AG08396 (cell line): ENCODE data around the gene FAM168B.
A peak's percentile ranks its signal among the peaks of the same experiment; 100 is the strongest.

Experiments used
- DNase-seq: peaks from one replicate; pipeline ENCODE4 v3.0.0; 2012; ENCODE audit warnings: low spot score, mixed read lengths

Gene FAM168B

GRCh38 chr2:131022731-131023130, 70.5 kb downstream of the FAM168B start:
- no peak for DNase-seq

DNA sequence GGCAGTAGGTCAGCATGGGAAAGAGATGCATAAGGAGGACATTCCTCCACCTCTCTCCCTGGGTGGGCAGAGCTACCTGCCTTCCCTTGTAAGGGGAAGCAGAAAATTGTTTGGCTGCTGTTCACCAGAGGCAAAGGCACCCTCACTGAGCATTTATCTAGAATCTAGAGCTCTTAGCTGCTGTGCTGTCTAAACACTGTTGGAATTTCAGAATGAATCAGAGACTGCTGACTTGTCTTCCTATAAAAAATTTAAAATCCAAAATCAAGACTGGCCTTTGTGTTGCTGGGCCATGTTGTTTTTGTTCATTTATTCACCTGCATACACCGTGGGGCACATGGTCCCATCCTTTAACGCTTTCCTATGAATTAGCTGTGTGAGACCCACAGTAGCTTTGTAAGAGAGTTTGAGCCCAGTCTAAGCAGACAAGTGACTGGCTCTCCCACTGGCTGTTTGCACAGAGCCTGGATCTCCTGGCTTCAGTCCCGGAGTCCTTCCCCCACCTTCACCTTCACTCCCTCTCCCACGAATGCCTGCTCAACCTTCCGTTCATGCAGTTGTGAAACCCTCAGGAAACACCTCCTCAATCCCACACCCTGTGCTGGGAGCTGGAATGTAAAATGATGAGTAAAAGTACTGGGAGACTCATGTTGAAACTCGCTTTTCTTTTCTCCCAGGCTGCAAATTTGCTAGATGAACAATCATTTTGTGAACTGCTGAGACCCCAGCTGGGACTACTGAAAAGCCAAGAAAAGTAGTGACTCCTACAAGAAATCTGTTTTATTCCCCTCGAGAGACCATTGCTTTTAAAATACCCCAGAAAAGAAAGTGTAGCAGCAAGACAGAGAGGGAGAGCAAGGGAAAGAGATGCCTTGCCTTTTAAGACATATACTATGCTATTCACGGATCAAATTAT, 76.2 kb downstream of the FAM168B start:
- peak; percentile 39 for DNase-seq

GRCh38 chr2:131015764-131016163, 77.5 kb downstream of the FAM168B start:
- DNase-seq, result no peak

DNA sequence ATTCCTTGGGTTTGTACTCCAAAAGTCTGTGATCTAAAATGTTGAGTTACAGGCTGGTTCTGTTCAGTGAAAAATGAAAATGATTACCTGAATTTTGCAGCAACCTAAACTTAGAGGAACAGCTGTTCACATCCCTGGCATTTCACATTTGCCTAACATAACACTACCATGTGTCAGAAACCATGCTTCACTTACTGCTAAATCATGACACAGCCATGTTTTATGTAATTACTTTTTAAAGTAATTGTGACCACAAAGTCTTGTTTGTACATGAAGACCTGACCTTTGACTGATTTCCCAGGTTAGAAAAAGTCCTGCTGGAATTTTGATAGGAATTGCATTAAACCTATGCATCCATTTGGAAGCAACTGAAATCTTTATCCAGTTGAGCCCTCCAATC, 79.1 kb downstream of the FAM168B start:
- DNase-seq, result no peak

DNA sequence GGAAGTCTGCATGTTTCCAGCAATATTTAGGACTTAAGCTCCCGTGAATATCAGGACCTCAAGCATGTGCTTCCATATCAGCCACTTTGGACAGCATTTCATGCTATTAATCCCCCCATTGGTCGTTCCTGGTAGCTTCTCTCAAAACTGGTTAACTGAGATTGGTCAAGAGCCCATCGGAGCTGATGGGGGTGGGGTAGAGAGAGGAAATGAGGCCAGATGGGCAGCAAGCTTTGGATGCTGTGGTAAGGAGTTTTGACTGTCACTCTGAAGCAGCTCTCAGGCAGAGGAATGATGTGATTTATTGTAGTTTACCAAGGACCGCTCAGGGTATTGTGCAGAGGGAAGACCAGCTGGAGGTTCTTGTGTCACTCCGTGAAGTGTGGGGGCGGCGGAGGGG, 81.8 kb downstream of the FAM168B start:
- DNase-seq, result no peak

DNA sequence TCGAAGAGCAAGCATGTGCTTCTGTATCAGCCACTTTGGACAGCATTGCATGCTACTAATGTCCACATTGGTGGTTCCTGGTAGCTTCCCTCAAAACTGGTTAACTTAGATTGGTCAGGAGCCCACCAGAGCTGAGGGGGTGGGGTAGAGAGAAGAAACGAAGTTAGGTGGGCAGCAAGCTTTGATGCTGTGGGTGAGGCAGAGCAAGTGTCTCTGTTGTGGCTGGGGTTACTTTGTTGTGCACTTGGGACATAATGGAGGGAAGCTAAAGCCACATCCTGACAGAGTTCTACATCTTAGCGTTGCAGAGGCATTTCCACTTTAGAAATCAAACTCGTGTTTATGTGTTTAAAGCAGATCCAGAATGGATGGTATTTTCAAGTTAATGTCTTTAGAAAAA, 82.7 kb downstream of the FAM168B start:
- no peak for DNase-seq

GRCh38 chr2:131009713-131010475, 83.4 kb downstream of the FAM168B start:
- no peak for DNase-seq

- DNase-seq, result no peak
Measured at GRCh38 chr2:131008967-131009366, 84.3 kb downstream of the FAM168B start.

DNA sequence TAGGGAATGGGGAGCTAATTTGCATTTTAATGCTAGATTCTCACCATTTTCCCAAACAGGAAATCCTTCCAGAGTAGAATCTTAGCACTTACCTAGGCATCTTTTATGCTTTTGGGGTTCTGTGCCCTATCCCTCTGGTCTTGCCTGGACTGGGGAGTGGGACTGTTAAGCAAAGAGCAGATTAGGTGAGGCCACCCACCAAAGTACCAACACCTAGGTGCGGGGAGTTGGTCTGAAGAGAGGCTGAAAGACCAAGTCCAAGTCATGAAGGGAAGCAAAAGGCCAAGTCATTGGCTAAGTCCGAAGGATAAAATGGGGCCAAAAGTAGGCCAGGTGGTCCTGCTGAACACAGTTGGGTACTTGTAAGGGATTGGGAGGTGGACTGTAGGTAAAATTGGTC, 86.7 kb downstream of the FAM168B start:
- DNase-seq, result no peak

- no peak for DNase-seq
Measured at GRCh38 chr2:131005216-131005935, 87.9 kb downstream of the FAM168B start.

DNA sequence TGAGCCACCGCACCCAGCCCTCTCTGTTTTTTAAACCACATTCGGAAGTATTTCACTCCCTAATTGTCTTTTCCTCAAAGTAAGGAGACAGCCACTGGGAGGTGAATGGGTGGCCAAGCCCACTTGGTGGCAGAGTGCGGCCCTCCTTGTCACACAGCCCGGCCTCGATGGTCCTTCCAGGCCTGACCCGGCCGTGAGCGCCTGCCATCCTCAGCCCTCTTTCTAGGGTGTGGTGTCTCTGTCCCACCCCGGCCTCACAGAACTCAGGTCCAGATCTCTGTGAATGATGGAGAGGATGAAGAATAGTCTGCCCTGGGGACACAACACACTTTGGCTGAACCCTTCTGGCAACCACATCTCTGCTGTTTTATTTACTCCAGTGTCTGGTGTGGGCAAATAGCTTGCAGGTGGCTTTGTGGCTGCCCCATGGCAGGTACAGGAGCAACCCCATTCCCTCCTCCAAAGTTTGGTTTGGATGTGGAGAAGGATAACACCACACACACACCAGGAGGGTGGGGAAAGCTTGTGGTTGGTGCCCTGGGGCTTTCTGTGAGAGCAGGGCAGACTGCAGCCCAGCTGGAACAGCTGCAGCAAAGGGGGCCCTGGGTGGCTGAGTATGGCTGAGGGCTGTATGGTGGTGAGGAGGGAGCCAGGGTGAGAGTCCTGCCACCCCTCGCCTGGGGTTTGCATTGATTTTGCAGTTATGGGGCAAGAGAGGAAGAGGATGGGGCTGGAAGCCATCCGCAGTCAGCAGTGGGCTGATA, 88.6 kb downstream of the FAM168B start:
- no peak for DNase-seq

GRCh38 chr2:130998561-130998960, 94.7 kb downstream of the FAM168B start:
- no peak for DNase-seq
